K562 (cell line): ENCODE measurements around the gene IDI2. TPM values are rescaled to one million over a fixed set of nuclear protein-coding genes. Genes with fewer than 3 reads are reported as not detected.

Source experiments
- ATF1 ChIP-seq, 2 experiments: fragments of 450-650 bp in 1 of 2; IDR thresholded peaks; 2 replicates each; pipeline ENCODE4 v1.6.1; 2016; ENCODE audit warnings: missing compliant biosample characterization in 1 of 2, missing genetic modification characterization in 1 of 2
- DPF2 ChIP-seq: fragments of 450-650 bp; IDR thresholded peaks from 2 replicates; pipeline ENCODE4 v1.6.1; 2016
- FIP1L1 ChIP-seq: fragments of 200-400 bp; formaldehyde crosslinking; IDR thresholded peaks from 2 replicates; pipeline ENCODE4 v1.6.1; 2018; ENCODE audit warnings: mild to moderate bottlenecking, low read depth, low read length; ENCODE audit not compliant: poor library complexity, severe bottlenecking
- FOSL1 ChIP-seq: fragments of 200-800 bp; sonication (Bioruptor generic); conservative IDR thresholded peaks from 2 replicates; pipeline ENCODE4 v1.6.1; 2016; ENCODE audit warnings: missing genetic modification characterization, missing compliant biosample characterization
- FOXK1 ChIP-seq: sonication (generic); formaldehyde crosslinking; IDR thresholded peaks from 2 replicates; pipeline ENCODE4 v1.8.0; 2022; ENCODE audit warnings: missing genetic modification reagents, mild to moderate bottlenecking, borderline replicate concordance
- HCFC1 ChIP-seq: IDR thresholded peaks from 2 replicates; pipeline ENCODE4 v1.6.1; 2012; ENCODE audit warnings: low read depth, low read length, improper control_type of control experiment
- MYNN ChIP-seq, 2 experiments: sonication (generic); formaldehyde crosslinking in 1 of 2; IDR thresholded peaks; 2 replicates each; pipeline versions ENCODE4 v1.5.0 to v1.6.1; 2016 to 2020; ENCODE audit warnings: antibody characterized with exemption in 1 of 2, missing genetic modification reagents in 1 of 2
- PCBP1 ChIP-seq: fragments of 200-400 bp; formaldehyde crosslinking; IDR thresholded peaks from 2 replicates; pipeline ENCODE4 v1.6.1; 2018; ENCODE audit warnings: mild to moderate bottlenecking, low read depth, low read length; ENCODE audit not compliant: poor library complexity, severe bottlenecking
- POLR2AphosphoS2 ChIP-seq: IDR thresholded peaks from 2 replicates; pipeline ENCODE4 v1.6.1; 2012; ENCODE audit warnings: low read length, improper control_type of control experiment
- POLR2B ChIP-seq: fragments of 450-650 bp; IDR thresholded peaks from 2 replicates; pipeline ENCODE4 v1.6.1; 2018; ENCODE audit warnings: low read depth; ENCODE audit not compliant: partially characterized antibody
- POLR2G ChIP-seq: fragments of 200-400 bp; formaldehyde crosslinking; IDR thresholded peaks from 2 replicates; pipeline ENCODE4 v1.6.1; 2017; ENCODE audit warnings: low read depth, mild to moderate bottlenecking, antibody characterized with exemption, low read length, moderate library complexity
- PPARD ChIP-seq: fragments of 250-450 bp; sonication (Bioruptor Pico); IDR thresholded peaks from 2 replicates; pipeline ENCODE4 v1.8.0; 2022; ENCODE audit warnings: inconsistent platforms, mild to moderate bottlenecking, moderate library complexity
- SP2 ChIP-seq: IDR thresholded peaks from 2 replicates; pipeline ENCODE4 v1.6.1; 2011; ENCODE audit warnings: mild to moderate bottlenecking, low read depth, low read length, moderate library complexity; ENCODE audit not compliant: poor library complexity, severe bottlenecking; ENCODE audit errors: extremely low read depth
- TRIM28 ChIP-seq: fragments of 450-650 bp; IDR thresholded peaks from 2 replicates; pipeline ENCODE4 v1.6.1; 2017
- polyA plus RNA-seq, 8 experiments: library from polyadenylated mRNA; depleted of rRNA in 4 of 8; stranded (reverse) in 5 of 8; unstranded in 3 of 8; fragments of >200 nt; fragmentation: Nextera tagmentation in 2 of 8; fragmentation: Illumina TruSeq in 1 of 8; extraction: Ambion mirVana in 2 of 8; extraction: Trizol in 1 of 8; gene quantifications; 2 replicates each; pipeline versions ENCODE4 v1.2.1 to v1.2.3, GENCODE V29; 2011 to 2014; ENCODE audit warnings: inconsistent platforms in 1 of 8, missing spikeins in 1 of 8
- total RNA-seq, 7 experiments: library from RNA; depleted of rRNA in 6 of 7; stranded (reverse); fragments of >200 nt in 6 of 7; fragmentation: Illumina TruSeq in 2 of 7; extraction: Trizol in 2 of 7; gene quantifications; 2 replicates each; pipeline versions ENCODE4 v1.2.1 to v1.2.3, GENCODE V29; 2011 to 2021; ENCODE audit warnings: low replicate concordance in 1 of 7
- TF ChIP-seq, protein P1 (sequence below): sonication (generic); formaldehyde crosslinking; IDR thresholded peaks from 2 replicates; pipeline ENCODE4 v1.8.0; 2022; ENCODE audit warnings: mild to moderate bottlenecking, missing genetic modification reagents

Gene IDI2
- total and polyA plus RNA-seq, 9 of the 15 experiments (the other 6 are each of a cell fraction or from before 2014, with no cell fraction given), result not detected

DNA sequence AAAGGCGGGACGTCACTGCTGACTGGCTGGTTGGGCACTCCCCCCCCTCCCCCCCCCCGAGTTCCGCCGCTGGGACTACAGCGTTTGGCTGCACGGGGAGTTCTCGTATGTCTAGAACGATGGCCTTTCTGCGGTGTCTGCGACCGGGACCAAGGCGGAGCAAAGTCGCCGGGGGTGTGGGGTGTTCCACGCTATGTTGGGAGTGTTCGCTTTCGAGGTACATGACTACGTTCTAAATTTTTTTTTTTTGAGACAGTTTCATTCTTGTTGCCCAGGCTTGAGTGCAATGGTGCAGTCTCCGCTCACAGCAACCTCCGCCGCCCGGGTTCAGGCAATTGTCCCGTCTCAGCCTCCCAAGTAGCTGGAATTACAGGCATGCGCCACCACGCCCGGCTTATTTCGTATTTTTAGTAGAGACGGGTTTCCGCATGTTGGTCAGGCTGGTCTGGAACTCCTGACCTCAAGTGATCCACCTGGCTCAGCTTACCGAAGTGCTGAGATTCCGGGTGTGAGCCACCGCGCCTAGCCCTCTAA, 23.8 kb upstream of the IDI2 start (continued):
- TF ChIP-seq FOXK1 (CRISPR knock-in tag) (no peak), POLR2B (peak; percentile 2), POLR2AphosphoS2 (peak; percentile 68; the same call in 1 of the 2 replicates), TRIM28 (peak; percentile 56; the same call in 1 of the 2 replicates), HCFC1 (no peak), MYNN (IDR thresholded peaks at IDR 0.05) (0 out of 2 replicates have a peak, but pooled peaks have one; percentile 15), MYNN (CRISPR knock-in tag; IDR thresholded peaks at IDR 0.05) (no peak), PPARD (CRISPR knock-in tag) (no peak), PCBP1 (peak; percentile 5), FOSL1 (no peak), DPF2 (no peak), POLR2G (no peak), FIP1L1 (no peak), ATF1 (CRISPR knock-in tag; IDR thresholded peaks at IDR 0.05) (peak; percentile 56; the same call in 1 of the 2 replicates), ATF1 (tag; IDR thresholded peaks at IDR 0.05) (no peak), SP2 (peak; percentile 63)
- TF ChIP-seq, protein P1, sequence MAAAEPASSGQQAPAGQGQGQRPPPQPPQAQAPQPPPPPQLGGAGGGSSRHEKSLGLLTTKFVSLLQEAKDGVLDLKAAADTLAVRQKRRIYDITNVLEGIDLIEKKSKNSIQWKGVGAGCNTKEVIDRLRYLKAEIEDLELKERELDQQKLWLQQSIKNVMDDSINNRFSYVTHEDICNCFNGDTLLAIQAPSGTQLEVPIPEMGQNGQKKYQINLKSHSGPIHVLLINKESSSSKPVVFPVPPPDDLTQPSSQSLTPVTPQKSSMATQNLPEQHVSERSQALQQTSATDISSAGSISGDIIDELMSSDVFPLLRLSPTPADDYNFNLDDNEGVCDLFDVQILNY (CRISPR knock-in tag), result 0 out of 2 replicates have a peak, but pooled peaks have one; percentile 31
